ENCODE measurements around the gene GXYLT2.
"Not testable (repeated sequence)": the region's sequence is repeated elsewhere in the genome, so short reads cannot be mapped to it uniquely, and the experiment has no call there.

GXYLT2 gene

GRCh38 chr3:72892081-72892775 is 4.4 kb downstream of the GXYLT2 start:
- no peak for DNase-seq (ENCODE audit: low read depth)

- DNase-seq (ENCODE audit: low read depth): no peak
These were observed 5.0 kb downstream of the GXYLT2 start for GRCh38 chr3:72892870-72893269.

GRCh38 chr3:72894976-72895552 is 7.2 kb downstream of the GXYLT2 start:
- no peak for DNase-seq (ENCODE audit: low read depth)

GRCh38 chr3:72896996-72897757 is 9.3 kb downstream of the GXYLT2 start:
- no peak for DNase-seq (ENCODE audit: low read depth)

- DNase-seq (ENCODE audit: low read depth): no peak
These were observed 9.8 kb downstream of the GXYLT2 start for GRCh38 chr3:72897758-72898007.

- DNase-seq (ENCODE audit: low read depth): no peak
These were observed 11.5 kb downstream of the GXYLT2 start for GRCh38 chr3:72899349-72899765.

- no peak for DNase-seq (ENCODE audit: low read depth)
These were observed 12.2 kb downstream of the GXYLT2 start for GRCh38 chr3:72900048-72900447.

- no peak for DNase-seq (ENCODE audit: low read depth)
These were observed 14.0 kb downstream of the GXYLT2 start for GRCh38 chr3:72901840-72902239.

GRCh38 chr3:72903004-72903403 is 15.2 kb downstream of the GXYLT2 start:
- DNase-seq (ENCODE audit: low read depth): no peak

GRCh38 chr3:72904163-72904562 is 16.3 kb downstream of the GXYLT2 start:
- no peak for DNase-seq (ENCODE audit: low read depth)

GRCh38 chr3:72906154-72906553 is 18.3 kb downstream of the GXYLT2 start:
- no peak for DNase-seq (ENCODE audit: low read depth)

- DNase-seq (ENCODE audit: low read depth): no peak
These were observed 19.4 kb downstream of the GXYLT2 start for GRCh38 chr3:72907131-72907711.

GRCh38 chr3:72907731-72908620 is 20.1 kb downstream of the GXYLT2 start:
- no peak for DNase-seq (ENCODE audit: low read depth)

- no peak for DNase-seq (ENCODE audit: low read depth)
These were observed 21.7 kb downstream of the GXYLT2 start for GRCh38 chr3:72909591-72909990.

GRCh38 chr3:72912532-72912931 is 24.7 kb downstream of the GXYLT2 start:
- no peak for DNase-seq (ENCODE audit: low read depth)

- DNase-seq (ENCODE audit: low read depth): no peak
These were observed 26.5 kb downstream of the GXYLT2 start for GRCh38 chr3:72914383-72914782.

- no peak for DNase-seq (ENCODE audit: low read depth)
These were observed 28.4 kb downstream of the GXYLT2 start for GRCh38 chr3:72916250-72916649.

- no peak for DNase-seq (ENCODE audit: low read depth)
These were observed 31.7 kb downstream of the GXYLT2 start for GRCh38 chr3:72919520-72919919.

- no peak for DNase-seq (ENCODE audit: low read depth)
These were observed 36.2 kb downstream of the GXYLT2 start for GRCh38 chr3:72924055-72924454.

- DNase-seq (ENCODE audit: low read depth): not testable (repeated sequence)
These were observed 41.2 kb downstream of the GXYLT2 start for GRCh38 chr3:72928781-72929735.

- DNase-seq (ENCODE audit: low read depth): no peak
These were observed 42.9 kb downstream of the GXYLT2 start for GRCh38 chr3:72930754-72931153.

Data from CMK (cell line).